ENCODE measurements around the gene FMN2. TPM values are rescaled to one million over a fixed set of nuclear protein-coding genes. Genes with fewer than 3 reads are reported as not detected.

Gene FMN2
- total RNA-seq, 2 experiments from 2014 or later, result not detected

GRCh38 chr1:240329443-240329842 is 237.8 kb downstream of the FMN2 start:
- H3K27me3 Mint-ChIP-seq, result no peaks in the 10 kb centered on the region
- H3K4me1 Mint-ChIP-seq (ENCODE audit: low read depth), result no peaks in the 10 kb centered on the region
- POLR2A ChIA-PET, result no interaction called here
- CTCF ChIA-PET, result no interaction called here
- H3K27ac Mint-ChIP-seq, result no peak overlapping the region
- intact Hi-C loops (cut with micrococcal nuclease), result no loop called here
- no peaks in the 10 kb centered on the region for H3K36me3 Mint-ChIP-seq (ENCODE audit: low read depth)
- H3K4me3 Mint-ChIP-seq, result no peak overlapping the region
- TF ChIP-seq CTCF (IDR thresholded peaks at IDR 0.05), result no peak
- ATAC-seq (no peak), DNase-seq (no peak)
- H3K9me3 Mint-ChIP-seq, result no peaks in the 10 kb centered on the region

- CTCF ChIA-PET, result no interaction called here
- DNase-seq, result no peak
- H3K36me3 Mint-ChIP-seq (ENCODE audit: low read depth), result no peaks in the 10 kb centered on the region
- no peaks in the 10 kb centered on the region for H3K9me3 Mint-ChIP-seq
- TF ChIP-seq CTCF (IDR thresholded peaks at IDR 0.05), result no peak
- no peak overlapping the region for H3K27ac Mint-ChIP-seq
- no peaks in the 10 kb centered on the region for H3K4me1 Mint-ChIP-seq (ENCODE audit: low read depth)
- POLR2A ChIA-PET, result no interaction called here
- intact Hi-C loops (cut with micrococcal nuclease), result no loop called here
- H3K27me3 Mint-ChIP-seq, result no peaks in the 10 kb centered on the region
- ATAC-seq, result no peak
- no peak overlapping the region for H3K4me3 Mint-ChIP-seq
Measured at GRCh38 chr1:240332672-240333071, 241.0 kb downstream of the FMN2 start.

- intact Hi-C loops (cut with micrococcal nuclease), result no loop called here
- no peak overlapping the region for H3K27ac Mint-ChIP-seq
- ChIA-PET POLR2A (no interaction called here), CTCF (no interaction called here)
- TF ChIP-seq CTCF (IDR thresholded peaks at IDR 0.05), result no peak
- no peaks in the 10 kb centered on the region for H3K9me3 Mint-ChIP-seq
- ATAC-seq (no peak), DNase-seq (no peak)
- no peak overlapping the region for H3K4me3 Mint-ChIP-seq
- no peaks in the 10 kb centered on the region for H3K36me3 Mint-ChIP-seq (ENCODE audit: low read depth)
- no peaks in the 10 kb centered on the region for H3K4me1 Mint-ChIP-seq (ENCODE audit: low read depth)
- H3K27me3 Mint-ChIP-seq, result no peaks in the 10 kb centered on the region
Measured at GRCh38 chr1:240337781-240338180, 246.1 kb downstream of the FMN2 start.

- intact Hi-C loops (cut with micrococcal nuclease), result no loop called here
- DNase-seq, result no peak
- no peak overlapping the region for H3K27ac Mint-ChIP-seq
- no peaks in the 10 kb centered on the region for H3K36me3 Mint-ChIP-seq (ENCODE audit: low read depth)
- ChIA-PET CTCF (no interaction called here), POLR2A (no interaction called here)
- H3K4me3 Mint-ChIP-seq, result no peak overlapping the region
- no peaks in the 10 kb centered on the region for H3K27me3 Mint-ChIP-seq
- H3K4me1 Mint-ChIP-seq (ENCODE audit: low read depth), result no peaks in the 10 kb centered on the region
- TF ChIP-seq CTCF (IDR thresholded peaks at IDR 0.05), result no peak
- no peaks in the 10 kb centered on the region for H3K9me3 Mint-ChIP-seq
- no peak for ATAC-seq
Measured at GRCh38 chr1:240338837-240339236, 247.2 kb downstream of the FMN2 start.

- Mint-ChIP-seq H3K9me3 (no peaks in the 10 kb centered on the region), H3K4me1 (ENCODE audit: low read depth) (no peaks in the 10 kb centered on the region), H3K27ac (no peak overlapping the region), H3K4me3 (no peak overlapping the region), H3K27me3 (no peaks in the 10 kb centered on the region), H3K36me3 (ENCODE audit: low read depth) (no peaks in the 10 kb centered on the region)
- no peak for DNase-seq
- intact Hi-C loops (cut with micrococcal nuclease), result no loop called here
- no peak for TF ChIP-seq CTCF (IDR thresholded peaks at IDR 0.05)
- ChIA-PET CTCF (no interaction called here), POLR2A (no interaction called here)
- ATAC-seq, result no peak
Measured at GRCh38 chr1:240341365-240342250, 249.9 kb downstream of the FMN2 start.
